Measurements from ENCODE around the gene LCN9. TPM values are rescaled to one million over a fixed set of nuclear protein-coding genes. Genes with fewer than 3 reads are reported as not detected.

Gene LCN9
- total and polyA plus RNA-seq, 12 donors = not detected

Other genes starting within 250 kb of the LCN9 start
- gene PPP1R26, start 183.5 kb upstream of the LCN9 start, total RNA-seq = 10 to 100 TPM; 17.8 to 26.7 (median 20.8) TPM
- gene PPP1R26, start 183.5 kb upstream of the LCN9 start, polyA plus RNA-seq = 1 to 10 TPM; 7.5 to 8.9 TPM
- gene MRPS2, start 162.6 kb upstream of the LCN9 start, total RNA-seq = 10 to 100 TPM; 37.5 to 52.0 (median 47.8) TPM
- 10 to 100 TPM; 28.6 to 82.9 TPM for gene MRPS2, start 162.6 kb upstream of the LCN9 start, polyA plus RNA-seq
- gene LCN1, start 141.9 kb upstream of the LCN9 start, total RNA-seq = under 1 TPM in 2 of 10 donors, not detected in 8; 0.32 to 0.76 TPM
- gene LCN1, start 141.9 kb upstream of the LCN9 start, polyA plus RNA-seq = under 1 TPM in 1 of 2 donors, not detected in 1; 0.13 TPM
- not detected for gene OBP2A, start 117.2 kb upstream of the LCN9 start, total RNA-seq
- not detected for gene OBP2A, start 117.2 kb upstream of the LCN9 start, polyA plus RNA-seq
- not detected for gene PAEP, start 101.6 kb upstream of the LCN9 start, total RNA-seq
- gene PAEP, start 101.6 kb upstream of the LCN9 start, polyA plus RNA-seq = not detected
- gene GLT6D1, start 23.8 kb upstream of the LCN9 start, total RNA-seq = not detected
- gene GLT6D1, start 23.8 kb upstream of the LCN9 start, polyA plus RNA-seq = not detected
- not detected for gene SOHLH1, start 36.2 kb downstream of the LCN9 start, total RNA-seq
- gene SOHLH1, start 36.2 kb downstream of the LCN9 start, polyA plus RNA-seq = not detected
- gene KCNT1, start 38.9 kb downstream of the LCN9 start, total RNA-seq = 10 to 100 TPM in 1 of 10 donors, 1 to 10 TPM in 9; 1.9 to 14.1 (median 4.8) TPM
- 1 to 10 TPM in 1 of 2 donors, under 1 TPM in 1; 0.14 to 3.1 TPM for gene KCNT1, start 38.9 kb downstream of the LCN9 start, polyA plus RNA-seq
- gene CAMSAP1, start 244.2 kb downstream of the LCN9 start, total RNA-seq = 10 to 100 TPM; 15.6 to 25.0 (median 20.6) TPM
- 10 to 100 TPM in 1 of 2 donors, 1 to 10 TPM in 1; 6.7 to 10.5 TPM for gene CAMSAP1, start 244.2 kb downstream of the LCN9 start, polyA plus RNA-seq

Measured in heart right ventricle (tissue), 12 donors.